Fibroblast of skin of left biceps (primary cell): ENCODE measurements around the gene HAPLN3.
A peak's percentile ranks its signal among the peaks of the same experiment; 100 is the strongest.
"Not testable (repeated sequence)": the region's sequence is repeated elsewhere in the genome, so short reads cannot be mapped to it uniquely, and the experiment has no call there.

Source experiments
- DNase-seq, 2 experiments: peaks; one replicate each; pipeline ENCODE4 v3.0.0-alpha.2; 2013; ENCODE audit warnings: low read depth in 2 of 2

HAPLN3 gene

GRCh38 chr15:88894819-88895767 lies at the start of gene HAPLN3:
TSS of gene HAPLN3 (minus strand) at chr15:88895544. CDS start at chr15:88887298, 8,246 bp downstream.
- DNase-seq: no peak

- no peak for DNase-seq
Observed at GRCh38 chr15:88940110-88940675, 44.8 kb upstream of the HAPLN3 start.

GRCh38 chr15:88939486-88939806 lies 44.1 kb upstream of the HAPLN3 start:
- no peak for DNase-seq

- no peak for DNase-seq
Observed at GRCh38 chr15:88938802-88939485, 43.6 kb upstream of the HAPLN3 start.

GRCh38 chr15:88934449-88934848 lies 39.1 kb upstream of the HAPLN3 start:
- DNase-seq: not testable (repeated sequence)

GRCh38 chr15:88932875-88933330 lies 37.6 kb upstream of the HAPLN3 start:
- DNase-seq: no peak

- no peak for DNase-seq
Observed at GRCh38 chr15:88932271-88932874, 37.0 kb upstream of the HAPLN3 start.

GRCh38 chr15:88930579-88930978 lies 35.2 kb upstream of the HAPLN3 start:
- DNase-seq: no peak

GRCh38 chr15:88929358-88930098 lies 34.2 kb upstream of the HAPLN3 start:
- DNase-seq: not testable (repeated sequence)

GRCh38 chr15:88928192-88928591 lies 32.8 kb upstream of the HAPLN3 start:
- DNase-seq: not testable (repeated sequence)

GRCh38 chr15:88925648-88926047 lies 30.3 kb upstream of the HAPLN3 start:
- DNase-seq: not testable (repeated sequence)

- DNase-seq: peak in 1 of 2 experiments; percentile 34
Observed at GRCh38 chr15:88920892-88921435, 25.6 kb upstream of the HAPLN3 start.

- DNase-seq: no peak
Observed at GRCh38 chr15:88920186-88920891, 25.0 kb upstream of the HAPLN3 start.

- DNase-seq: peak; percentile 93
Observed at GRCh38 chr15:88918738-88919137, 23.4 kb upstream of the HAPLN3 start.

GRCh38 chr15:88917760-88918159 lies 22.4 kb upstream of the HAPLN3 start:
- no peak for DNase-seq

GRCh38 chr15:88915354-88915753 lies 20.0 kb upstream of the HAPLN3 start:
- DNase-seq: no peak

GRCh38 chr15:88913850-88914169 lies 18.5 kb upstream of the HAPLN3 start:
- DNase-seq: no peak

- DNase-seq: no peak
Observed at GRCh38 chr15:88913017-88913849, 17.9 kb upstream of the HAPLN3 start, which contains the start of gene MFGE8. TSS of gene MFGE8 (minus strand) at chr15:88913379. CDS start at chr15:88913319, 60 bp downstream.

GRCh38 chr15:88912500-88912921 lies 17.2 kb upstream of the HAPLN3 start:
- no peak for DNase-seq

- no peak for DNase-seq
Observed at GRCh38 chr15:88911766-88912118, 16.4 kb upstream of the HAPLN3 start.
